ENCODE results near the gene BTK. TPM values are rescaled to one million over a fixed set of nuclear protein-coding genes. Genes with fewer than 3 reads are reported as not detected.

Gene BTK
- total RNA-seq: 1 to 10 TPM; 1.9 to 3.0 TPM

DNA sequence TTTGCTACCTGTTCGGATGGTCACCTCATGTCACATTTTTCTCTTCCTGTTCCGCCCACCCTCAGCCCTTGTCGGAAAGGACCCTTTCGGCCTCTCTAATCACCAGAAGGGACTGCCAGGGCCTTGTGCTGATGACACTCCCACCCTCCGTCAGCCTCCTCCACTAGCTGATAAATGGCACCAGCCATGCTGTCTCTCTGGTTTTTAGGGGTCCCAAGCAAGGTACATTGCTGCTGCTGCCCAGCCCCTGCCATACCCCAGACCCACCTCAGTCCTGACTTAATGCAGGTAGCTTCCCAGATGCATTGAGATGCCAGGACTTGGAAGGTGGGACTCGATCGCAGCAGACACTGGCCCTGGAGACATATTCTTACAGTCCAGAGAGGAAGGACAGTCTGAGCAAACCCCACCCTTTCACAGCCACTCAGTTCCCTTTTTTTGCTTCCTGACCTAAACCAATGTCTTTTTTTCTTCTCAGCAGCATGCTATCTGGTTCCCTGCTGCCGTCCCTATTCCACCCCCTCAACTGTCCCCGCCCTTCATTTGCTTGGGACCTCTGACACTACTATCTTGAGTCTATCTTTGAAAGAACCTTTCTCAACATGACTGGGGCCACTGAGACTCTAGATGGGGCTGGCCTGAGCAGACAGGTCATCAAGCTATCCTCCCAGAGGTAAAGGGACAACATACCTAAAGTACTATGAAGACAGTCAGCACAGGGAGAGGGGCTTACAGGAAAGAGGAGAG lies at the start of gene BTK:
TSS of gene BTK (minus strand) at position 397 of the 747 bp plus-strand sequence. CDS start 10,907 bp downstream, outside the sequence.
- no peaks in the 10 kb centered on the region for H3K36me3 ChIP-seq
- no peak for DNase-seq
- no peak within 1 kb of the TSS for H3K27ac ChIP-seq
- intact Hi-C loops (cut with DNase I): no loop called here
- peaks cover 3% of the 10 kb centered on the region for H3K27me3 ChIP-seq
- H3K4me1 ChIP-seq: no peaks in the 10 kb centered on the region
- H3K9ac ChIP-seq (ENCODE audit: low read depth in 2 of 2, low read length in 2 of 2): no peak within 1 kb of the TSS
- TF ChIP-seq, protein P1, sequence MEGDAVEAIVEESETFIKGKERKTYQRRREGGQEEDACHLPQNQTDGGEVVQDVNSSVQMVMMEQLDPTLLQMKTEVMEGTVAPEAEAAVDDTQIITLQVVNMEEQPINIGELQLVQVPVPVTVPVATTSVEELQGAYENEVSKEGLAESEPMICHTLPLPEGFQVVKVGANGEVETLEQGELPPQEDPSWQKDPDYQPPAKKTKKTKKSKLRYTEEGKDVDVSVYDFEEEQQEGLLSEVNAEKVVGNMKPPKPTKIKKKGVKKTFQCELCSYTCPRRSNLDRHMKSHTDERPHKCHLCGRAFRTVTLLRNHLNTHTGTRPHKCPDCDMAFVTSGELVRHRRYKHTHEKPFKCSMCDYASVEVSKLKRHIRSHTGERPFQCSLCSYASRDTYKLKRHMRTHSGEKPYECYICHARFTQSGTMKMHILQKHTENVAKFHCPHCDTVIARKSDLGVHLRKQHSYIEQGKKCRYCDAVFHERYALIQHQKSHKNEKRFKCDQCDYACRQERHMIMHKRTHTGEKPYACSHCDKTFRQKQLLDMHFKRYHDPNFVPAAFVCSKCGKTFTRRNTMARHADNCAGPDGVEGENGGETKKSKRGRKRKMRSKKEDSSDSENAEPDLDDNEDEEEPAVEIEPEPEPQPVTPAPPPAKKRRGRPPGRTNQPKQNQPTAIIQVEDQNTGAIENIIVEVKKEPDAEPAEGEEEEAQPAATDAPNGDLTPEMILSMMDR (IDR thresholded peaks at IDR 0.05): no peak
- H3K4me3 ChIP-seq: no peak within 1 kb of the TSS
- H3K9me3 ChIP-seq: no peaks in the 10 kb centered on the region

DNA sequence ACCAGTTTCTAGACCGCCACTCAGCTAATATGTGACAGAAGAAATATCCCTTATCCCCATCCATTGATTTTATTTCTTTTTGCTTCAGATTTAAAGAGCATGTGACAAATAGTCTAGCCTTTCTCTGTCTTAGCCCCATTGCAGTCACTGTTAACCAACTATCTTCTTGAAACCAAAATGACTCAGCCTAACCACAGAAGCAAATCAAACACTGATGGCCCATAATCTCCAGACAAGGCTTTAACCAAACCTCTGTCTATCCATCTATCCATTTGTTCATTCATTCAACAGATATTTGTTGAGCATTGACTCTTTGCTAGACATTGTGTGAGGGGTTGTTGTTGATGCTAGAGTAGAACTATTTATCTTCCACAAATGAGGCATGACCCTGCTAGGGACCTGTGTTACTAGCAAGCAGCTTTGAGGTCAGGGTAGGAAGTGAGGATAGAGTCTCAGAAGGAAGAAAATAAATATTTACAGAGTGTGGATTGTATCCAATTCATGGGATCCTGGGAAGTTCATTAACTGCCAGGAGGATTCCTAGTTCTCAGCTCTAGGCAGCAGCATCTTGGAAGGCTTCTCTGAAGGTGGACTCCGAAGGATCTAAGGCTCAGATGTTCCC lies 44.6 kb upstream of the BTK start:
- TF ChIP-seq, protein P1 (IDR thresholded peaks at IDR 0.05): no peak
- Histone ChIP-seq H3K9ac (ENCODE audit: low read depth in 2 of 2, low read length in 2 of 2) (no peak overlapping the region), H3K27ac (no peak overlapping the region), H3K4me3 (no peak overlapping the region), H3K4me1 (no peaks in the 10 kb centered on the region), H3K9me3 (no peaks in the 10 kb centered on the region), H3K36me3 (no peaks in the 10 kb centered on the region), H3K27me3 (no peaks in the 10 kb centered on the region)
- intact Hi-C loops (cut with DNase I): no loop called here
- DNase-seq: no peak

DNA sequence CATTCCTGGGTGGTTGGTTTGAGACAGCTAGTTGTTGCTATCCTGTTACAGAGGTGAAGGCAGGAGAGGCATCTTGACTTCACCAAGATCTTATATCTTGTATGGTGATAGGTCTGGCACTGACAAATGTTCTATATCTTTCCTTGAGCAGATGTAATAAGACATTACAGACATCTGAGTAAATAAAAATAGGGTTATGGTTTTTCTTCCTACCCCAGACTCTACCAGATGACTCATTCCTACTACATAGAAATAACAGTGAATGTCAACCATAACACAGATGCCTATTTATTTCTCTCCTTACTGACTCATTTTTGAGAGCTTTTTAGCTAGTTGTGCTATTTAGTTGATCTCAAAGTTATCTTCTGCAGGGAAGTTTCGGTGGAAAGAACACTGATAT lies 43.9 kb upstream of the BTK start:
- intact Hi-C loops (cut with DNase I): no loop called here
- Histone ChIP-seq H3K36me3 (no peaks in the 10 kb centered on the region), H3K9me3 (no peaks in the 10 kb centered on the region), H3K4me1 (no peaks in the 10 kb centered on the region), H3K27me3 (no peaks in the 10 kb centered on the region), H3K27ac (no peak overlapping the region), H3K9ac (ENCODE audit: low read depth in 2 of 2, low read length in 2 of 2) (no peak overlapping the region), H3K4me3 (no peak overlapping the region)
- TF ChIP-seq, protein P1 (IDR thresholded peaks at IDR 0.05): no peak
- DNase-seq: no peak

DNA sequence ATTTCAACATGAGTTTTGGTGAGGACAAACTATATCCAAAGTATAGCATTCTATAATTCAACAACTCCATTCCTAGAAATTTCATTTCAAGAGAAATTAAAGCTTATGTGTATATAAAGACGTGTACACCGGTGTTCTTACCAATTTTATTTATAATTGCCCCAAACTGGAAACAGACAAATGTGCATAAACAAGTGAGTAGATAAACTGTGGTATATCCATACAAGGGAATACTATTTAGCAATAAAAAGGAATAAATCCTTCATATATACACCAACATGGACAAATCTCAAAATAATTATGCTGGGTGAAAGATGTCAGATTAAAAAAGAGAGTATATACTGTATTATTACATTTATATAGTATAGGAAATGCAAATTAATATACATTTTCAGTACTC lies 42.0 kb upstream of the BTK start:
- H3K36me3 ChIP-seq: no peaks in the 10 kb centered on the region
- DNase-seq: no peak
- no peak overlapping the region for H3K9ac ChIP-seq (ENCODE audit: low read depth in 2 of 2, low read length in 2 of 2)
- no peaks in the 10 kb centered on the region for H3K9me3 ChIP-seq
- no peaks in the 10 kb centered on the region for H3K4me1 ChIP-seq
- intact Hi-C loops (cut with DNase I): no loop called here
- H3K27me3 ChIP-seq: no peaks in the 10 kb centered on the region
- H3K4me3 ChIP-seq: no peak overlapping the region
- H3K27ac ChIP-seq: no peak overlapping the region
- TF ChIP-seq, protein P1 (IDR thresholded peaks at IDR 0.05): no peak

DNA sequence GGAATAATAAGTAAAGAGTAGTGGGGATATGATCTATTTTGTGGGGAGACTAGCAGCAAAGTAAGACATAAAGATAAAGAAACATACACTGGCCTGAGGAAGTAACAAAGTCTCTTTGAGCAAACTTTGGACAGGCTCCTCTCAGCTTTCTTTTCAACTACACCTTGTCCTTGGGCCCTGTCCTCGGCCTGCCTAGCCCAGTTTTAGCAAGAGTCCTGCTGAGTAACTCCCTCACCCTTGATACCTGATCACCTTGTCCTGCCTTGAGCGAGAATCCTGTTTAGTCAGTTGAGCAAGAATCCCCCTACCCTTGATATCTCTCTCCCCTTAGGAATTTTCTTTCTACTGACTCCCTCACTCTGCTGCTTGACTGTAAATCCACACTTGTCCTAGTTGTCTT lies 33.5 kb upstream of the BTK start:
- no peaks in the 10 kb centered on the region for H3K27me3 ChIP-seq
- intact Hi-C loops (cut with DNase I): loop anchor here (5.0 to 10.0 kb wide), 3 partner anchors 175 to 383 kb away; partner anchors contain the start of gene ARMCX6
- DNase-seq: peak; percentile 24
- no peak overlapping the region for H3K27ac ChIP-seq
- H3K36me3 ChIP-seq: no peaks in the 10 kb centered on the region
- no peak overlapping the region for H3K4me3 ChIP-seq
- H3K9ac ChIP-seq (ENCODE audit: low read depth in 2 of 2, low read length in 2 of 2): no peak overlapping the region
- H3K4me1 ChIP-seq: no peaks in the 10 kb centered on the region
- no peaks in the 10 kb centered on the region for H3K9me3 ChIP-seq
- TF ChIP-seq, protein P1 (IDR thresholded peaks at IDR 0.05): no peak

All from colonic mucosa (tissue), 4 donors.